ENCODE data around the gene MSX1.
A peak's percentile ranks its signal among the peaks of the same experiment; 100 is the strongest.

The MSX1 gene

DNA sequence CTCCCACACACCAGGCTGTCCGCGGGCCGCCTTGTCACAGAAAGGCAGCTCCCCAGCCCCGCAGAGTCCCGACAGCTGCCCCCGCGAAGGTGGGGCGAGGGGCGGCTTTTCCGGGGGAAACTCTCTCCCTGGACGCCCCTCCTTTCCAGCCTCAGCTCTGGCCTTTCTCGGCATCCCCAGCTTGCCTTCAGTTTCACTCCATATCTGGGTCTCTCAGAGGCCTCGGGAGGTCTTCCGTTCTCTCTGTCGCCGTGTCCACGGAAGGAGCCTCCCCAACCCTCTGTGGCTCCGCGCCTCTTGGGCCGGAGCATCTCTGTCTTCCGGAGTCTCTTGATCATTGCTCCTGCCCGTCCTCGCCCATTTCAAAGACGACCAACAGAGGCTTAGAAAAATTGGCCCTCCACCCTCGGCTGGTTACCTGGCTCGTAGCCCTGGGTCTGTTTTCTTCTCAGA lies 6.1 kb upstream of the MSX1 start:
- Histone ChIP-seq H3K9me3 (ENCODE audit: control extremely low read depth in 1 of 5, control insufficient read depth in 4 of 5, insufficient read depth in 2 of 5, low read depth in 1 of 5, low read length in 4 of 5) (peaks cover 0 to 10% (median 0%) of the 10 kb centered on the region in 5 experiments), H3K27me3 (replicated peaks in 2 of 5; ENCODE audit: control insufficient read depth in 4 of 5, insufficient read depth in 5 of 5, low read length in 4 of 5) (peaks cover 0 to 98% (median 47%) of the 10 kb centered on the region in 5 experiments), H3K4me1 (ENCODE audit: control extremely low read depth in 1 of 4, control insufficient read depth in 4 of 4, insufficient read depth in 4 of 4, low read length in 3 of 4) (peaks cover 0 to 38% (median 25%) of the 10 kb centered on the region in 4 experiments), H3K4me3 (ENCODE audit: control insufficient read depth in 1 of 7, extremely low read depth in 1 of 7, insufficient read depth in 4 of 7, low read depth in 2 of 7, low read length in 6 of 7) (peak overlapping the region in 3 of 7 experiments; percentile 47 to 61 (median 50)), H3K36me3 (ENCODE audit: control insufficient read depth in 4 of 4, insufficient read depth in 4 of 4, low read length in 3 of 4) (no peaks in the 10 kb centered on the region), H3K27ac (ENCODE audit: insufficient read depth in 1 of 2, low read depth in 1 of 2, low read length in 2 of 2, poor library complexity in 1 of 2, severe bottlenecking in 2 of 2) (no peak overlapping the region)
- DNase-seq = peak in 1 of 3 donors; percentile 24
- ChIA-PET CTCF (interaction anchor here (1.4 kb wide), 1 partner anchor 185 kb away, joined by 3 read pairs; no protein-coding TSS in a partner anchor), POLR2A (interaction anchor here (0.6 kb wide), 1 partner anchor 342 kb away, joined by 3 read pairs; no protein-coding TSS in a partner anchor)
- WGBS (ENCODE audit: insufficient coverage) = 1% methylated on average over 26 of the region's 26 CpGs

DNA sequence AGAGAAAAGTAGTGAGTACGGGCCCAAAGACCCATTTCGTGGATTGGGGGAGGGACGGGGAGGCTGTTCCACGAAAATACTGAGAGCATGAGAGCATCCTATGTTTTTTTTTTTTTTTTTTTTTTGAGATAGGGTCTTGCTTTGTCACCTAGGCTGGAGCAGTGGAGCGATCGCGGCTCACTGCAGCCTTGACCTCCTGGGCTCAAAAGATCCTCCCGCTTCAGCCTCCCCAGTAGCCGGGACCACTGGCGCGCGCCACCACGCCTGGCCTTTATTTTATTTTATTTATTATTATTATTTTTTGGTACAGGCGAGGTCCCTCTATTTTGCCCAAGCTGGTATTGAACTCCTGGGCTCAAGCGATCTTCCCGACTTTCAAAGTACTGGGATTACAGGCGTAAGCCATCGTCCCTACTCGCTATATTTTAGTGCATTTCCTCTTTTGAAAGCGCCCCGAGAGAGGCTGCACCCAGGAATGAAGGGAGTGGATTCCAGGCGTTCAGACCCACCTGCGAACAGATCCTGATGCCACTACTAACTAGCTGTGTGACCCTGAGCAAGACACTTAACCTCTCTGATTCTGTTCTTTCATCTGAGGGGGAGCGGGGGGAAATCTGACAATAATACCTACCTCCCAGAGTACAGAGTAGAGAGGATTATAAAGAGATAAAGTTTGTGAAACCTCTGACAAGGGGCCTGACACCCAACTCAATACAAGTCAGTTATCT lies 5.4 kb upstream of the MSX1 start:
- H3K4me3 ChIP-seq (ENCODE audit: control insufficient read depth in 1 of 7, extremely low read depth in 1 of 7, insufficient read depth in 4 of 7, low read depth in 2 of 7, low read length in 6 of 7) = peak overlapping the region in 1 of 7 experiments; percentile 12

DNA sequence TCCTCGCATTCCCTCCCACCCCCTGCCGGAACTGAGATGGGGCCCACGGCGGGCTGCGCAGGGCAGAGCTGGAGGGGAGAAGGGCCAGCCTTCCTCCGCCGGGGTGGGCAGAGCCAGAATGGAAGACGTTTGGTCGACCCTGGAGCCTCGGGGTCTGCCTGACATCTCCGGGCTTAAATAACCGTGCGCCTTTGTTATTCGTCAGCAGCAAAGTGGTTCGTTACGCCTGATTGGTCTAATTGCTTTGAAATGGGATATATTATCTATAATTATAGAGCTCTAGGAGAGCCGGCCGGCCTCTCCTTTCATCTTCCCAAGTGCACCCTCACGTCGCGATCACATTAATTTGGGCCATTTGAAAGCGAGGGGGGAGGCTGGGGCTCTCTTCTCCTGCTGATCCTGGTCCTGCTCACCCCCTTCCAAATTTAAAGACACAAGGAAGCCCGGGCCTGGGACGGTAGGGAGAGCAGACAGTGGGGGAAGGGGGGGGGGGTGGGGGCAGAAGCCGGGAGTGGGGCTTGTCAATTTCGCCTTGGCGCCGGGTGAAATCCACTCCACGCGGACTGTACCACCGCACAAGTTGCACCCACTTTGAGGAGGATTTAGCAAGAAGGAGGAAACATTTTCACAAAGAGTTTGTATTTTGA lies 4.7 kb upstream of the MSX1 start:
- Histone ChIP-seq H3K27me3 (replicated peaks in 2 of 5; ENCODE audit: control insufficient read depth in 4 of 5, insufficient read depth in 5 of 5, low read length in 4 of 5) (peaks cover 0 to 97% (median 51%) of the 10 kb centered on the region in 5 experiments), H3K27ac (ENCODE audit: insufficient read depth in 1 of 2, low read depth in 1 of 2, low read length in 2 of 2, poor library complexity in 1 of 2, severe bottlenecking in 2 of 2) (no peak overlapping the region), H3K4me3 (ENCODE audit: control insufficient read depth in 1 of 7, extremely low read depth in 1 of 7, insufficient read depth in 4 of 7, low read depth in 2 of 7, low read length in 6 of 7) (peak overlapping the region in 1 of 7 experiments; percentile 12), H3K4me1 (ENCODE audit: control extremely low read depth in 1 of 4, control insufficient read depth in 4 of 4, insufficient read depth in 4 of 4, low read length in 3 of 4) (peaks cover 0 to 51% (median 31%) of the 10 kb centered on the region in 4 experiments), H3K36me3 (ENCODE audit: control insufficient read depth in 4 of 4, insufficient read depth in 4 of 4, low read length in 3 of 4) (no peaks in the 10 kb centered on the region), H3K9me3 (ENCODE audit: control extremely low read depth in 1 of 5, control insufficient read depth in 4 of 5, insufficient read depth in 2 of 5, low read depth in 1 of 5, low read length in 4 of 5) (peaks cover 0 to 10% (median 0%) of the 10 kb centered on the region in 5 experiments)
- WGBS (ENCODE audit: insufficient coverage) = 8% methylated on average over 18 of the region's 31 CpGs
- DNase-seq = peak in 1 of 3 donors; percentile 17
- POLR2A ChIA-PET = no interaction called here
- CTCF ChIA-PET = no interaction called here

More for the DNA sequence above, 5.4 kb upstream of the MSX1 start:
- no peak for DNase-seq
- Histone ChIP-seq H3K9me3 (ENCODE audit: control extremely low read depth in 1 of 5, control insufficient read depth in 4 of 5, insufficient read depth in 2 of 5, low read depth in 1 of 5, low read length in 4 of 5) (peaks cover 0 to 10% (median 0%) of the 10 kb centered on the region in 5 experiments), H3K36me3 (ENCODE audit: control insufficient read depth in 4 of 4, insufficient read depth in 4 of 4, low read length in 3 of 4) (no peaks in the 10 kb centered on the region), H3K27me3 (replicated peaks in 2 of 5; ENCODE audit: control insufficient read depth in 4 of 5, insufficient read depth in 5 of 5, low read length in 4 of 5) (peaks cover 0 to 98% (median 52%) of the 10 kb centered on the region in 5 experiments), H3K27ac (ENCODE audit: insufficient read depth in 1 of 2, low read depth in 1 of 2, low read length in 2 of 2, poor library complexity in 1 of 2, severe bottlenecking in 2 of 2) (no peak overlapping the region), H3K4me1 (ENCODE audit: control extremely low read depth in 1 of 4, control insufficient read depth in 4 of 4, insufficient read depth in 4 of 4, low read length in 3 of 4) (peaks cover 0 to 44% (median 26%) of the 10 kb centered on the region in 4 experiments)
- ChIA-PET CTCF (no interaction called here), POLR2A (no interaction called here)
- 18% methylated on average over 13 of the region's 24 CpGs for WGBS (ENCODE audit: insufficient coverage)

DNA sequence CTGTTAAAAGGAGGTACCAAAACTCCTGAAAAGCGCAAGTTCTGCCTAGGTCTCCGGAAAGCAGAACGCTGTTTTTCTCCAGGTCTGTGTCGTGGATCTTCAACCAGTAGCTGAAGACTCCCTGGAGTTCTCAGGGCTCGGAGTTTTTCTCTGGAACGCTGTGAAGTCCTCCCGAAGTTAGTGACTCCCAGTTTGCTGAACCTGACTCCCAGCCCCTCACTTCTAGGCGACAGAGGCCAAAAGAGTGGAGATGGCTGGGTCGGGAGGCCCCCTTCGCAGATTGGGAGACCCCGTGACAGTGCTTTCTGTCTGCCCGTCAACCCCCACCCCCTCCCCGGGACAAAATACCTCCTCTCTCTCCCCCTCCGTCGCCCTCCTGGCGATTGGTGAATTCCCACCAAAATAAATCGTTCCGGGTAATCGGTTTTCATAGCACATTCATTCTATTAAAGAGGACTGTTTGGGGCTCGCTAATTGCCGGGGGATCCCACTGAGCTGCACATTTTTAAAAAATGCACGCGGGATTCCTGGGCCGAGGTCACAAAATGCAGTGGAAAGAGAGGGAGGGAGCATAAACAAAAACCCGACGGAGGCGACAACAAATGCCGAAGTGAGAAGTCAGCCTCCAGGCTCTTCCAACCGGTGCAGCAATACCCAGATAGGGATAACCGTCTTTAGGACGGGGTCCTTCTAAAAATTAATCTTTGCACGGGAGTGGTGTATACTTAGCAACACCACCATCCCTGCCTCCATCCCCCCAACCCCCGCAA lies 4.0 kb upstream of the MSX1 start:
- H3K36me3 ChIP-seq (ENCODE audit: control insufficient read depth in 4 of 4, insufficient read depth in 4 of 4, low read length in 3 of 4) = no peaks in the 10 kb centered on the region
- peaks cover 0 to 98% (median 53%) of the 10 kb centered on the region in 5 experiments for H3K27me3 ChIP-seq (replicated peaks in 2 of 5; ENCODE audit: control insufficient read depth in 4 of 5, insufficient read depth in 5 of 5, low read length in 4 of 5)
- CTCF ChIA-PET = no interaction called here
- peaks cover 0 to 10% (median 0%) of the 10 kb centered on the region in 5 experiments for H3K9me3 ChIP-seq (ENCODE audit: control extremely low read depth in 1 of 5, control insufficient read depth in 4 of 5, insufficient read depth in 2 of 5, low read depth in 1 of 5, low read length in 4 of 5)
- WGBS (ENCODE audit: insufficient coverage) = 3% methylated on average over 24 of the region's 33 CpGs
- no peak overlapping the region for H3K27ac ChIP-seq (ENCODE audit: insufficient read depth in 1 of 2, low read depth in 1 of 2, low read length in 2 of 2, poor library complexity in 1 of 2, severe bottlenecking in 2 of 2)
- POLR2A ChIA-PET = no interaction called here
- DNase-seq = peak in 1 of 3 donors; percentile 25
- peaks cover 0 to 58% (median 38%) of the 10 kb centered on the region in 4 experiments for H3K4me1 ChIP-seq (ENCODE audit: control extremely low read depth in 1 of 4, control insufficient read depth in 4 of 4, insufficient read depth in 4 of 4, low read length in 3 of 4)
- peak overlapping the region in 1 of 7 experiments; percentile 26 for H3K4me3 ChIP-seq (ENCODE audit: control insufficient read depth in 1 of 7, extremely low read depth in 1 of 7, insufficient read depth in 4 of 7, low read depth in 2 of 7, low read length in 6 of 7)

DNA sequence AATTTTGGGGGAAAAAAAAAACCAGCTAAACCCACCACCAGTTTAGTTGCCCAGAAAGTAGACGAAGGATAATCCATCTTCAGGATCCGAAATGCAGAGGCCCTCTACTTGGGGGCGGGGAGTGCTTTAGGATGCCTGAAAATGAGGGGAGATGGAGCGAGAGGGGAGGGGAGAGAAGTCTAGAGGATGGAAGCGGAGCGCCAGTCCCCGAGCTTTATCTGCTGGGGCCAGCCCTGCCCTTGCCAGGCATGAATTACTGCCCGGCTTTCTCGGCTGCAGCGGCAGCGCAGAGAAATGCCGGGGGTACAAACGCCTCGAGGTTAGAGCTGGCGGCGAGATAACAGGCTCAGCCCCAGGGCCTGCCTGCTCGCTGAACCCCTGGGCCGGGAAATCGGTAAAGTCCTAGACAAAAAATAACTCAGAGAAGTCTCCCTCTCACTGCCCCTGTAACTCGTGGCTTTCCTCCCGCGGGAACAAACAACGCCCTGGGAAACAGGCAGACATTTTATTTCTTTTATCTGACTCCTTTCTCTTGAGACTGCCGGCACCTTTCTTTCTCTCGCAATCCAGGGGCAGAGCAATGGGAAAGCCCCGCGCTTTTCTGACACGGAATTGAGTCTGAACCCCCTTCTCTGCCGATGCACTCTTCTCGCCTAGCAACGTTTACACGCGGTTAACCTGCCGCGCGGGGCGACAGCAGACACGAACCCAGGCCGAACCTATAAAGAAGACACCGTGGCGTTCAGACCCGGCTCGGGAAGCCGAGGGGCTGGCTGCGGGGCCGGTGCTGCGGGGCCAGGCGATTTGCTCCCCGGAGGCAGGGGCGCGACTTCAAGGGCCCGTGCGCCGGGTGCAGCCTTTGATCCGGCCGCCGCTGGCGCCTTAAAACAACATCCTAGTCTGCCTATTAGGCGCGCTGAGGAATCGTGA lies 3.1 kb upstream of the MSX1 start:
- DNase-seq = peak; percentile 69 to 88 (median 79)
- no peak overlapping the region for H3K27ac ChIP-seq (ENCODE audit: insufficient read depth in 1 of 2, low read depth in 1 of 2, low read length in 2 of 2, poor library complexity in 1 of 2, severe bottlenecking in 2 of 2)
- H3K36me3 ChIP-seq (ENCODE audit: control insufficient read depth in 4 of 4, insufficient read depth in 4 of 4, low read length in 3 of 4) = no peaks in the 10 kb centered on the region
- CTCF ChIA-PET = no interaction called here
- 1% methylated on average over 52 of the region's 61 CpGs for WGBS (ENCODE audit: insufficient coverage)
- H3K27me3 ChIP-seq (replicated peaks in 2 of 5; ENCODE audit: control insufficient read depth in 4 of 5, insufficient read depth in 5 of 5, low read length in 4 of 5) = peaks cover 1 to 98% (median 60%) of the 10 kb centered on the region in 5 experiments
- peak overlapping the region in 5 of 7 experiments; percentile 18 to 54 (median 26) for H3K4me3 ChIP-seq (ENCODE audit: control insufficient read depth in 1 of 7, extremely low read depth in 1 of 7, insufficient read depth in 4 of 7, low read depth in 2 of 7, low read length in 6 of 7)
- peaks cover 0 to 12% (median 0%) of the 10 kb centered on the region in 5 experiments for H3K9me3 ChIP-seq (ENCODE audit: control extremely low read depth in 1 of 5, control insufficient read depth in 4 of 5, insufficient read depth in 2 of 5, low read depth in 1 of 5, low read length in 4 of 5)
- H3K4me1 ChIP-seq (ENCODE audit: control extremely low read depth in 1 of 4, control insufficient read depth in 4 of 4, insufficient read depth in 4 of 4, low read length in 3 of 4) = peaks cover 0 to 65% (median 44%) of the 10 kb centered on the region in 4 experiments
- POLR2A ChIA-PET = no interaction called here
